Vagina (tissue), 2 donors: ENCODE results near the gene TNS3. TPM values are rescaled to one million over a fixed set of nuclear protein-coding genes. Genes with fewer than 3 reads are reported as not detected.

Experiments
- DNase-seq, 2 donors: peaks; one replicate each; pipeline ENCODE4 v3.0.0-alpha.2; 2017; ENCODE audit errors: extremely low spot score in 2 of 2
- H3K27ac ChIP-seq: fragments of 200-600 bp; sonication (generic); one replicate; pipeline ENCODE4 v1.5.1; 2019
- H3K27me3 ChIP-seq: fragments of 200-600 bp; sonication (generic); one replicate; pipeline ENCODE4 v1.5.1; 2019
- H3K36me3 ChIP-seq, 2 donors: fragments of 200-600 bp; sonication (generic); one replicate each; pipeline ENCODE4 v1.5.1; 2017 to 2019
- H3K4me1 ChIP-seq: fragments of 200-600 bp; sonication (generic); one replicate; pipeline ENCODE4 v1.5.1; 2019
- H3K4me3 ChIP-seq, 2 donors: fragments of 200-600 bp; sonication (generic); 1 replicate in 1 of 2; 2 replicates in 1 of 2; pipeline ENCODE4 v1.5.1; 2016 to 2019
- H3K9me3 ChIP-seq: fragments of 200-600 bp; sonication (generic); one replicate; pipeline ENCODE4 v1.5.1; 2019
- POLR2A ChIP-seq, 2 donors: fragments of 450-650 bp; IDR thresholded peaks; one replicate each; pipeline ENCODE4 v1.6.1; 2017; ENCODE audit warnings: antibody characterized with exemption in 2 of 2, mild to moderate bottlenecking in 2 of 2, moderate library complexity in 2 of 2
- POLR2AphosphoS5 ChIP-seq, 2 donors: sonication (generic); formaldehyde crosslinking; IDR thresholded peaks; one replicate each; pipeline ENCODE4 v1.9.0; 2017; ENCODE audit warnings: antibody characterized with exemption in 2 of 2, mild to moderate bottlenecking in 2 of 2, low read depth in 1 of 2; ENCODE audit not compliant: insufficient read depth in 1 of 2
- intact Hi-C: fragments of 100-400 bp; cut with DNase I; formaldehyde crosslinking; loops from one replicate; pipeline ENCODE4 v1.15.1; 2023
- total RNA-seq: library from RNA; depleted of rRNA; stranded (reverse); fragments of >200 nt; gene quantifications from one replicate; pipeline ENCODE4 v1.2.3, GENCODE V29; 2016
- TF ChIP-seq, protein P1 (sequence below), 3 experiments: fragments of 450-650 bp in 2 of 3; fragments of 200-600 bp in 1 of 3; sonication (generic) in 1 of 3; IDR thresholded peaks; one replicate each; pipeline ENCODE4 v1.5.1; 2017 to 2019; ENCODE audit warnings: antibody characterized with exemption in 3 of 3, mild to moderate bottlenecking in 2 of 3, moderate library complexity in 2 of 3

The TNS3 gene
- total RNA-seq, 1 donor from 2014 or later: 36.8 TPM

DNA sequence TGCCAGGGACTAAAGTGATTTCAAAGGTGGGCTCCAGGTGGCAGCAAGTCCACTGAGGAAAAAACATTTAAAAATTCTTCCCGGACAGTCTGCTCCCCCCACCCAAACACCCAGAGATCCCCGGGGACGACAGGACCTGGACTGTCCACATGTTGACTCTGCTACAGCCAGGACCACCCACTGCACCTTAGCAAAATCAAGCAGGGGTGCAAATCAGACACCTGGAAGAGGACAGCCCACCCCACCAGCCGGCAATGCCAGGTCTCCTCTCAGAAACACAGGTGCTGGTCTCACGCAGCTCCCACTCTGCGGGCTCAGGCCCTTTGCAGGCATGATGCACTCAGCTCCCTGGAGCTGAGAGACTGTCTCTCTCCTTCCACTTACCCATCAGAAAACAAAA, 251.9 kb downstream of the TNS3 start:
- peaks cover 86% of the 10 kb centered on the region for H3K4me1 ChIP-seq
- no peaks in the 10 kb centered on the region for H3K9me3 ChIP-seq
- peak in 1 of 2 donors; percentile 77 for DNase-seq
- peak overlapping the region; percentile 91 for H3K27ac ChIP-seq
- no peaks in the 10 kb centered on the region for H3K36me3 ChIP-seq
- no peak overlapping the region for H3K4me3 ChIP-seq
- TF ChIP-seq POLR2AphosphoS5 (IDR thresholded peaks at IDR 0.05; ENCODE audit: insufficient read depth in 1 of 2, low read depth in 1 of 2) (no peak), POLR2A (IDR thresholded peaks at IDR 0.05) (no peak)
- TF ChIP-seq, protein P1, sequence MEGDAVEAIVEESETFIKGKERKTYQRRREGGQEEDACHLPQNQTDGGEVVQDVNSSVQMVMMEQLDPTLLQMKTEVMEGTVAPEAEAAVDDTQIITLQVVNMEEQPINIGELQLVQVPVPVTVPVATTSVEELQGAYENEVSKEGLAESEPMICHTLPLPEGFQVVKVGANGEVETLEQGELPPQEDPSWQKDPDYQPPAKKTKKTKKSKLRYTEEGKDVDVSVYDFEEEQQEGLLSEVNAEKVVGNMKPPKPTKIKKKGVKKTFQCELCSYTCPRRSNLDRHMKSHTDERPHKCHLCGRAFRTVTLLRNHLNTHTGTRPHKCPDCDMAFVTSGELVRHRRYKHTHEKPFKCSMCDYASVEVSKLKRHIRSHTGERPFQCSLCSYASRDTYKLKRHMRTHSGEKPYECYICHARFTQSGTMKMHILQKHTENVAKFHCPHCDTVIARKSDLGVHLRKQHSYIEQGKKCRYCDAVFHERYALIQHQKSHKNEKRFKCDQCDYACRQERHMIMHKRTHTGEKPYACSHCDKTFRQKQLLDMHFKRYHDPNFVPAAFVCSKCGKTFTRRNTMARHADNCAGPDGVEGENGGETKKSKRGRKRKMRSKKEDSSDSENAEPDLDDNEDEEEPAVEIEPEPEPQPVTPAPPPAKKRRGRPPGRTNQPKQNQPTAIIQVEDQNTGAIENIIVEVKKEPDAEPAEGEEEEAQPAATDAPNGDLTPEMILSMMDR (IDR thresholded peaks at IDR 0.05): no peak
- intact Hi-C loops: no loop called here
- no peaks in the 10 kb centered on the region for H3K27me3 ChIP-seq

DNA sequence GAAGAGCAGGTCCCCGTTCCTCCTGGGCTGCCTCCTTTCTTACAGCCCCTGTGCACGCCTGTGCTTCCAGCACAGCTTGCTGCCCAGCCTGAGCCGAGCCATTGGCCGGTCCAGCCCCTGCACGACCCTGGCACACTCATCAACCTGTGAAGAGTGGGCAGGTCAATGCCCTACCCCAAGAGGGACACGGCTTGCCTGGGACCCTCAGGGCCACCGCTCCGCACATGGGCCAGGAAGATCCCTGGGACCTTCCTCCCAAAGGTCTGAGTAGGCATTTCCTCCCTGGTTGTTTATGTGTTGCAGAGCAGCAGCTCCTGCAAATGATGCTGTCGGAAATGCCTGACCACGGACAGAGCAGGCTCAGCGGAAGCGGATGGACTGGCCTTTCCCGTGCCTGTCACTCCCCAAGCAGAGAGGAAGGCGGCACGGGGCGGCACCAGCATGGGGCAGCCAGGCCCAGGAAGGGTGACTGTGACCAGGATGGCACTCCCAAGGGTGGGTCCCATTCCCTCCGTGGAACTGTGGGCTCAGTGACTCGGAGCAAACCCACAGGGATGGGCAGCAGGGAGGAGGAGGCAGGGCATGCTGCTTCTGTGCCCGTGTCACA, 252.5 kb downstream of the TNS3 start:
- H3K4me1 ChIP-seq: peaks cover 82% of the 10 kb centered on the region
- H3K4me3 ChIP-seq: no peak overlapping the region
- no peak for DNase-seq
- no peaks in the 10 kb centered on the region for H3K36me3 ChIP-seq
- H3K27me3 ChIP-seq: no peaks in the 10 kb centered on the region
- peak in 1 of 2 donors; percentile 27 for TF ChIP-seq POLR2AphosphoS5 (IDR thresholded peaks at IDR 0.05; ENCODE audit: insufficient read depth in 1 of 2, low read depth in 1 of 2)
- no peak for TF ChIP-seq POLR2A (IDR thresholded peaks at IDR 0.05)
- TF ChIP-seq, protein P1 (IDR thresholded peaks at IDR 0.05): no peak
- peak overlapping the region; percentile 91 for H3K27ac ChIP-seq
- intact Hi-C loops: no loop called here
- no peaks in the 10 kb centered on the region for H3K9me3 ChIP-seq

DNA sequence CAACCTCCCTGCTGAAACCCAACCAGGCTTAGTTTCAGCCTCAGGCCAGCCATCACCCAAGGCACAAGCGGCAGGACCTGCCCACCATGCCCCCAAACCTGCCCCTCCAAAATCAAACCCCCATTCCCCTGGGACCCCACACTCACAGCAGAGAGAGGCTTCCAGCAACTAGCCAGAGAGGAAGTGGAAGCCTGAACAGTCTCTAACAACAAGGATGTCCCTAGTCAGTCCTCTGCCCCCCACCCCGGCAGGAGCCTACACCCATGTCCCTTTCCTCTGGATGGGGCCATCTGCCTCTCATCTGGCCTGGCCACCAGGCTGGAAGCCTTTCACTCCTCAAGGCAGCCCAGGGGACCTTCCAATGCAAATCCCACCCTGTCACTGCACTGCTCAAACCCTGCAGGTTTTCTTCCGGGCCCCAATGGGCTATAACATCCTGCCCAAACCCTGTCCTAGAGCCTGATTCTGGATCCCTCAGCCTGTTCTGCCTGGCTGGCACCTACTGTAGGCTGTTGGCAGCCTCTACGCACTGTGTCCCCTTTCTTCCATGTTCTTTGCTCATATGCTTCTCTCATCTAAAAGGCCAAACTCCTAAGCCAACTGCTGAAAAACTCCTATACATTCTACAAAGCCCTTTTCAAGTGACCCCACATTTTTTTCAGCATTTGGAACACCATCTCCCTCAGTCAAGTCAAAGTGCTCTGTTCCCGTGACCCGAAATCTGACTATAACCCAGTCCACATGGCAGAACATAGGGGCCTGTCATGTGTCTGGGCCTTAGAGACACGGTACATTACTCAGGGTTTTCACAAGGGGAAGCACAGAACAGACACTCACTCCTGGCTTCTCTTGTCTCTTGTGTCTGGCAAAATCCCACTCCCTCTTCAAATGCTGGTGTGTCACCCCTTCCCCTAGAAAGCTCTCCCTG, 253.3 kb downstream of the TNS3 start:
- H3K27ac ChIP-seq: peak overlapping the region; percentile 91
- H3K4me3 ChIP-seq: peak overlapping the region; percentile 14 to 33
- H3K9me3 ChIP-seq: no peaks in the 10 kb centered on the region
- H3K36me3 ChIP-seq: no peaks in the 10 kb centered on the region
- H3K27me3 ChIP-seq: no peaks in the 10 kb centered on the region
- DNase-seq: peak in 1 of 2 donors; percentile 76
- H3K4me1 ChIP-seq: peaks cover 74% of the 10 kb centered on the region
- intact Hi-C loops: no loop called here
- TF ChIP-seq POLR2A (IDR thresholded peaks at IDR 0.05) (no peak), POLR2AphosphoS5 (IDR thresholded peaks at IDR 0.05; ENCODE audit: insufficient read depth in 1 of 2, low read depth in 1 of 2) (peak in 1 of 2 donors; percentile 4)
- TF ChIP-seq, protein P1 (IDR thresholded peaks at IDR 0.05): no peak

DNA sequence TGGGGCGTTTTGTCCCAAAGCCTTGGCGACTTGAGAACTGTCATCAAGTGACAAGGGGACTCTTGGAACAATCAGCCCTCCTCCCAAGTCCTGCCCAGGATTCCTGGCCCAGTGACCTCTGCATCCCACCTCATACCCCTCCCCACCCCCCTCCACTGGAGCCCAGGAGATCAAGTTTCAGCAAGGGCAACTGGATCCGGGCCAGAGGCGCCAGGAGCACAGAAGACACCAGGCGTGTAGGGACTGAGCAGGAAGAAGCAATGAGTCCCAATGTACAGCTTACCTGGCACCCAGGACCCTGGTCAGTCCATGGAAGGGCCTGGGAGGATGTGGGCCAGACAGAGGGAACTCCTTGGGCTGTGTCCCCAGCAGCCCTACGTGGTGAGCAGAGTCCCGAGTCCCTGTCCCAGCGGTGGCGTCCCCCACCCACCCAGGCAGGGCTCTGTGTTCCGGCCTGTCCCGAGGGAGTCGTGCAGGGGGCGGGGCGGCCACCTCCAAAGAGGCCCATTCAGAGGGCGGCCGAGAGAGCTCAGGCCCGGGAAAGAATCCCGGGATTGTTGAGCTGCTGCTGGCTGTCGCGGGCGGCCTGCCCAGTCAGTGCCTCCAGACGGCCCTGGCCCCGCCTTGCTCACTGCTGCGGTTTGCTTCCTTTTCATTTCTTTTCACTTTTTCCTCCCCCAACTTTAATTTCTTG, 254.1 kb downstream of the TNS3 start:
- intact Hi-C loops: no loop called here
- Histone ChIP-seq H3K9me3 (no peaks in the 10 kb centered on the region), H3K4me1 (peaks cover 66% of the 10 kb centered on the region), H3K27ac (peak overlapping the region; percentile 91), H3K36me3 (no peaks in the 10 kb centered on the region), H3K4me3 (peak overlapping the region; percentile 14 to 33), H3K27me3 (no peaks in the 10 kb centered on the region)
- no peak for TF ChIP-seq POLR2A (IDR thresholded peaks at IDR 0.05)
- peak; percentile 42 to 70 for TF ChIP-seq POLR2AphosphoS5 (IDR thresholded peaks at IDR 0.05; ENCODE audit: insufficient read depth in 1 of 2, low read depth in 1 of 2)
- peak in 1 of 2 donors; percentile 86 for DNase-seq

DNA sequence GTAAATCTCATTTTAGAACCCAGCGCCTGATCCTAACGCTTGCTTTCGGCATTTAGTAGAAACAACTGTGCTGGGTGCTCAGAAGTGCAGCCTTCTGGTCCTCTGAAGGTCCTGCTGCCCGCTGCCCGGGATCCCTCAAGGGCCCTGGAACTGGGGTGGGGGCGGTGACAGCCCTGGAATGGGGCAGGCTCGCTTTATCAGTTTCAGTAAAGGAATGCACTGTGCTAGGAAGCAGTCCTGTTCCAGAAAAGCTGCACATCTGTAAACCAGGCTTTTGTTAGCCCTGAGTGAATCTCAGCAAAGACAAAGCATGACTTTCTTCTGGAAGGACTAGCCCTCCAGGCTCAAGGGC, 254.6 kb downstream of the TNS3 start:
- Histone ChIP-seq H3K27me3 (no peaks in the 10 kb centered on the region), H3K4me3 (peak overlapping the region; percentile 14 to 33), H3K4me1 (peaks cover 61% of the 10 kb centered on the region), H3K9me3 (no peaks in the 10 kb centered on the region), H3K36me3 (no peaks in the 10 kb centered on the region), H3K27ac (peak overlapping the region; percentile 91)
- no peak for DNase-seq
- no peak for TF ChIP-seq POLR2A (IDR thresholded peaks at IDR 0.05)
- TF ChIP-seq, protein P1 (IDR thresholded peaks at IDR 0.05): no peak
- no peak for TF ChIP-seq POLR2AphosphoS5 (IDR thresholded peaks at IDR 0.05; ENCODE audit: insufficient read depth in 1 of 2, low read depth in 1 of 2)
- intact Hi-C loops: no loop called here
